PC-3 (cell line): Measurements from ENCODE around the gene DEFB128. TPM values are rescaled to one million over a fixed set of nuclear protein-coding genes. Genes with fewer than 3 reads are reported as not detected.

ENCODE experiments used
- ATAC-seq: fragments of 200-7000 bp; cut with Tn5 transposase; 2 replicates; pipeline ENCODE4 v1.9.1; 2020; ENCODE audit warnings: mild to moderate bottlenecking, moderate library complexity
- BruUV-seq: library from RNA; stranded (reverse); fragments of 400-500 nt; replicated peaks from 2 replicates; lab custom pipeline; 2021; lab: Mats Ljungman, UMichigan
- CTCF ChIA-PET: fragments of 300-600 bp; sonication (Branson Sonifier 250); formaldehyde crosslinking; loops from one replicate; lab custom pipeline; 2022; ENCODE audit warnings: antibody characterized with exemption; lab: Charles Lee
- POLR2A ChIA-PET: fragments of 300-600 bp; sonication (Branson Sonifier 250); formaldehyde crosslinking; loops from one replicate; lab custom pipeline; 2022; ENCODE audit warnings: antibody characterized with exemption; ENCODE audit not compliant: unreplicated experiment; lab: Charles Lee
- DNase-seq: peaks from one replicate; pipeline ENCODE4 v3.0.0-alpha.2; 2015
- H2AFZ ChIP-seq: fragments of 300-600 bp; sonication (generic); 2 replicates; pipeline ENCODE4 v1.6.0; 2016; ENCODE audit warnings: antibody characterized with exemption, low read length
- H3F3A ChIP-seq: fragments of 300-600 bp; sonication (generic); one replicate; pipeline ENCODE4 v1.6.0; 2017; ENCODE audit warnings: antibody characterized with exemption, low read length, control low read depth, mild to moderate bottlenecking; ENCODE audit not compliant: unreplicated experiment
- H3K27ac ChIP-seq: fragments of 300-600 bp; sonication (generic); 2 replicates; pipeline ENCODE4 v1.5.1; 2016; ENCODE audit warnings: mild to moderate bottlenecking, low read length
- H3K27me3 ChIP-seq: fragments of 300-600 bp; sonication (generic); 2 replicates; pipeline ENCODE4 v1.6.1; 2016; ENCODE audit warnings: low read length, mixed read lengths
- H3K36me3 ChIP-seq: fragments of 300-600 bp; sonication (generic); 2 replicates; pipeline ENCODE4 v1.6.1; 2016; ENCODE audit warnings: low read depth, mixed run types, low read length, mixed read lengths
- H3K4me1 ChIP-seq: fragments of 300-600 bp; sonication (generic); 2 replicates; pipeline ENCODE4 v1.5.1; 2016; ENCODE audit warnings: low read length; ENCODE audit not compliant: insufficient read depth
- H3K4me2 ChIP-seq: fragments of 300-600 bp; sonication (generic); 2 replicates; pipeline ENCODE4 v1.6.0; 2016; ENCODE audit warnings: low read length
- H3K4me3 ChIP-seq: fragments of 300-600 bp; sonication (generic); 2 replicates; pipeline ENCODE4 v1.5.1; 2016; ENCODE audit warnings: mild to moderate bottlenecking, low read length, mixed read lengths
- H3K79me2 ChIP-seq: fragments of 300-600 bp; sonication (generic); 2 replicates; pipeline ENCODE4 v1.6.1; 2017; ENCODE audit warnings: low read length, mixed read lengths
- H3K9ac ChIP-seq: fragments of 300-600 bp; sonication (generic); 2 replicates; pipeline ENCODE4 v1.6.0; 2016; ENCODE audit warnings: mild to moderate bottlenecking, low read length
- H3K9me2 ChIP-seq: fragments of 300-600 bp; sonication (generic); replicated peaks from 2 replicates; pipeline ENCODE4 v1.6.1; 2016; ENCODE audit warnings: mixed run types, low read length, mixed read lengths
- H3K9me3 ChIP-seq: fragments of 300-600 bp; sonication (generic); 2 replicates; pipeline ENCODE4 v1.6.1; 2016; ENCODE audit warnings: low read length, mixed read lengths
- H4K20me1 ChIP-seq: fragments of 300-600 bp; sonication (generic); 2 replicates; pipeline ENCODE4 v1.6.1; 2016; ENCODE audit warnings: low read length, mixed read lengths
- CTCF ChIP-seq: fragments of 300-600 bp; sonication (generic); conservative IDR thresholded peaks from 2 replicates; pipeline ENCODE4 v1.5.1; 2017; ENCODE audit warnings: antibody characterized with exemption, low read depth, mild to moderate bottlenecking, low read length
- EZH2 ChIP-seq: fragments of 300-600 bp; sonication (generic); IDR thresholded peaks from one replicate; pipeline ENCODE4 v1.6.1; 2017; ENCODE audit warnings: antibody characterized with exemption, mild to moderate bottlenecking, low read length; ENCODE audit not compliant: unreplicated experiment
- EZH2phosphoT487 ChIP-seq: fragments of 300-600 bp; sonication (generic); IDR thresholded peaks from 2 replicates; pipeline ENCODE4 v1.6.1; 2018; ENCODE audit warnings: mild to moderate bottlenecking, antibody characterized with exemption, low read length, borderline replicate concordance
- intact Hi-C: fragments of 100-400 bp; cut with micrococcal nuclease; formaldehyde crosslinking; loops from 2 replicates; pipeline ENCODE4 v1.9.0; 2023
- total RNA-seq: library from RNA; depleted of rRNA; stranded (reverse); fragments of >200 nt; gene quantifications from 2 replicates; pipeline ENCODE4 v1.2.3, GENCODE V29; 2014

The DEFB128 gene
- total RNA-seq, 1 experiment from 2014 or later, result not detected

- Histone ChIP-seq H3K9me3 (no peaks in the 10 kb centered on the region), H3K27me3 (peaks cover 34% of the 10 kb centered on the region), H3K9me2 (no peaks in the 10 kb centered on the region), H3K4me3 (no peak overlapping the region), H3K36me3 (no peaks in the 10 kb centered on the region), H2AFZ (no peak overlapping the region), H3K4me2 (no peak overlapping the region), H3K9ac (no peak overlapping the region), H3F3A (no peaks in the 10 kb centered on the region), H3K27ac (no peak overlapping the region), H3K79me2 (no peaks in the 10 kb centered on the region), H3K4me1 (no peaks in the 10 kb centered on the region), H4K20me1 (no peaks in the 10 kb centered on the region)
- BruUV-seq, result no TSS peak
- POLR2A ChIA-PET, result no interaction called here
- DNase-seq (no peak), ATAC-seq (no peak)
- intact Hi-C loops, result no loop called here
- no peak for TF ChIP-seq CTCF
- TF ChIP-seq EZH2phosphoT487, result no peak
- TF ChIP-seq EZH2, result no peak
- CTCF ChIA-PET, result no interaction called here
Observed at GRCh38 chr20:221258-221830, 31.8 kb upstream of the DEFB128 start.

- H3K27ac ChIP-seq, result no peak overlapping the region
- H3K27me3 ChIP-seq, result peaks cover 28% of the 10 kb centered on the region
- no peak overlapping the region for H3K4me2 ChIP-seq
- H3K4me3 ChIP-seq, result no peak overlapping the region
- no peak overlapping the region for H2AFZ ChIP-seq
- no peaks in the 10 kb centered on the region for H3K36me3 ChIP-seq
- DNase-seq, result peak; percentile 63
- intact Hi-C loops, result no loop called here
- H3K4me1 ChIP-seq, result no peaks in the 10 kb centered on the region
- no TSS peak for BruUV-seq
- no peak overlapping the region for H3K9ac ChIP-seq
- no peaks in the 10 kb centered on the region for H3K9me2 ChIP-seq
- ATAC-seq, result peak; percentile 73
- CTCF ChIA-PET, result no interaction called here
- no peaks in the 10 kb centered on the region for H3K9me3 ChIP-seq
- H3F3A ChIP-seq, result no peaks in the 10 kb centered on the region
- TF ChIP-seq EZH2phosphoT487 (no peak), CTCF (peak; percentile 79)
- no peaks in the 10 kb centered on the region for H3K79me2 ChIP-seq
- no peaks in the 10 kb centered on the region for H4K20me1 ChIP-seq
- POLR2A ChIA-PET, result no interaction called here
Observed at GRCh38 chr20:219290-220115, 30.0 kb upstream of the DEFB128 start.

- H3K9me3 ChIP-seq, result no peaks in the 10 kb centered on the region
- POLR2A ChIA-PET, result no interaction called here
- H3K79me2 ChIP-seq, result no peaks in the 10 kb centered on the region
- H3K4me2 ChIP-seq, result no peak overlapping the region
- H3K4me3 ChIP-seq, result no peak overlapping the region
- no peak overlapping the region for H2AFZ ChIP-seq
- no peaks in the 10 kb centered on the region for H3K36me3 ChIP-seq
- peaks cover 36% of the 10 kb centered on the region for H3K27me3 ChIP-seq
- no peak overlapping the region for H3K9ac ChIP-seq
- intact Hi-C loops, result no loop called here
- TF ChIP-seq EZH2, result no peak
- TF ChIP-seq EZH2phosphoT487, result no peak
- TF ChIP-seq CTCF, result no peak
- DNase-seq (no peak), ATAC-seq (no peak)
- H3K27ac ChIP-seq, result no peak overlapping the region
- CTCF ChIA-PET, result no interaction called here
- no peaks in the 10 kb centered on the region for H3K4me1 ChIP-seq
- H3K9me2 ChIP-seq, result no peaks in the 10 kb centered on the region
- no TSS peak for BruUV-seq
- no peaks in the 10 kb centered on the region for H3F3A ChIP-seq
- no peaks in the 10 kb centered on the region for H4K20me1 ChIP-seq
Observed at GRCh38 chr20:217266-217665, 27.8 kb upstream of the DEFB128 start.
